Epithelial cell of esophagus (primary cell): ENCODE data around the gene SERGEF.

Source experiments
- DNase-seq: peaks from one replicate; pipeline ENCODE4 v3.0.0; 2010; ENCODE audit warnings: low read depth
- H3K4me3 ChIP-seq: 2 replicates; pipeline ENCODE4 v1.5.1; 2011; ENCODE audit warnings: mild to moderate bottlenecking, low read length, control low read depth
- CTCF ChIP-seq: IDR thresholded peaks from 2 replicates; pipeline ENCODE4 v1.5.1; 2011; ENCODE audit warnings: low read depth, mild to moderate bottlenecking, low read length, control low read depth, inconsistent platforms; ENCODE audit not compliant: insufficient read depth; ENCODE audit errors: missing control alignments

Gene SERGEF

GRCh38 chr11:17813391-17814059, 199.3 kb downstream of the SERGEF start:
- H3K4me3 ChIP-seq: no peak overlapping the region
- no peak for TF ChIP-seq CTCF
- no peak for DNase-seq

- no peak for TF ChIP-seq CTCF
- no peak for DNase-seq
- H3K4me3 ChIP-seq: no peak overlapping the region
Measured at GRCh38 chr11:17812865-17813187, 200.0 kb downstream of the SERGEF start.

- peak; percentile 41 for DNase-seq
- no peak overlapping the region for H3K4me3 ChIP-seq
- no peak for TF ChIP-seq CTCF
Measured at GRCh38 chr11:17812091-17812864, 200.6 kb downstream of the SERGEF start.

GRCh38 chr11:17811352-17811751, 201.5 kb downstream of the SERGEF start:
- H3K4me3 ChIP-seq: no peak overlapping the region
- TF ChIP-seq CTCF: no peak
- peak; percentile 12 for DNase-seq

GRCh38 chr11:17810746-17811145, 202.1 kb downstream of the SERGEF start:
- DNase-seq: peak; percentile 20
- H3K4me3 ChIP-seq: no peak overlapping the region
- no peak for TF ChIP-seq CTCF

- DNase-seq: no peak
Measured at GRCh38 chr11:17810041-17810440, 202.8 kb downstream of the SERGEF start.

More at GRCh38 chr11:17810041-17810440, 202.8 kb downstream of the SERGEF start:
- no peak for TF ChIP-seq CTCF
- no peak overlapping the region for H3K4me3 ChIP-seq
